Upper lobe of left lung (tissue), 4 donors: Measurements from ENCODE around the gene ZNRF1.

Source experiments
- POLR2A ChIP-seq, 4 donors: fragments of 450-650 bp; IDR thresholded peaks; one replicate each; pipeline ENCODE4 v1.5.1; 2016 to 2017; ENCODE audit warnings: antibody characterized with exemption in 4 of 4, mild to moderate bottlenecking in 2 of 4
- POLR2AphosphoS5 ChIP-seq, 2 donors: sonication (generic); formaldehyde crosslinking; IDR thresholded peaks; one replicate each; pipeline ENCODE4 v1.5.1; 2017; ENCODE audit warnings: antibody characterized with exemption in 2 of 2

GRCh38 chr16:75032655-75033054 lies 33.8 kb downstream of the ZNRF1 start:
- no peak for TF ChIP-seq POLR2AphosphoS5 (IDR thresholded peaks at IDR 0.05)
- TF ChIP-seq POLR2A (IDR thresholded peaks at IDR 0.05), result no peak
